Kidney (tissue), 14 donors: Measurements from ENCODE around the gene C3orf20. TPM values are rescaled to one million over a fixed set of nuclear protein-coding genes. Genes with fewer than 3 reads are reported as not detected.

Experiments used
- DNase-seq, 5 donors: peaks; one replicate each; pipeline ENCODE4 v3.0.0-alpha.2; 2013 to 2020
- FAIRE-seq: peaks from 2 replicates; lab custom pipeline; 2012; peaks lifted over from hg19 to GRCh38; lab: Jason Lieb, UNC
- H3K27ac ChIP-seq, 2 donors: one replicate each; pipeline ENCODE4 v1.7.0; 2013; ENCODE audit warnings: low read depth in 2 of 2, low read length in 2 of 2, inconsistent platforms in 1 of 2
- H3K27me3 ChIP-seq: one replicate; pipeline ENCODE4 v1.7.1; 2013; ENCODE audit warnings: low read length, inconsistent platforms; ENCODE audit not compliant: control insufficient read depth, insufficient read depth
- H3K36me3 ChIP-seq, 3 donors: one replicate each; pipeline versions ENCODE4 v1.7.0 to v1.7.1; 2013; ENCODE audit warnings: low read length in 3 of 3, control low read depth in 1 of 3, inconsistent platforms in 1 of 3; ENCODE audit not compliant: insufficient read depth in 3 of 3, control insufficient read depth in 2 of 3
- H3K4me1 ChIP-seq, 3 donors: one replicate each; pipeline versions ENCODE4 v1.7.0 to v1.7.1; 2013; ENCODE audit warnings: low read length in 3 of 3, inconsistent platforms in 1 of 3, low read depth in 1 of 3; ENCODE audit not compliant: control insufficient read depth in 2 of 3, insufficient read depth in 2 of 3
- H3K4me3 ChIP-seq, 3 donors: one replicate each; pipeline versions ENCODE4 v1.7.0 to v1.8.1; 2013; ENCODE audit warnings: low read length in 3 of 3, control low read depth in 1 of 3, inconsistent platforms in 1 of 3
- H3K9ac ChIP-seq, 3 donors: one replicate each; pipeline versions ENCODE4 v1.7.0 to v1.7.1; 2013; ENCODE audit warnings: low read length in 3 of 3, control low read depth in 1 of 3, inconsistent platforms in 1 of 3
- H3K9me3 ChIP-seq, 3 donors: one replicate each; pipeline versions ENCODE4 v1.7.0 to v1.7.1; 2013; ENCODE audit warnings: low read length in 3 of 3, control low read depth in 1 of 3, inconsistent platforms in 1 of 3; ENCODE audit not compliant: control insufficient read depth in 2 of 3, insufficient read depth in 1 of 3
- intact Hi-C: fragments of 100-400 bp; cut with DNase I; formaldehyde crosslinking; loops from one replicate; pipeline ENCODE4 v1.11.1; 2022
- polyA plus RNA-seq: library from polyadenylated mRNA; stranded (reverse); fragments of 350-450 nt; fragmentation: Illumina TruSeq; extraction: RNeasy Lipid Tissue Mini Kit (QIAGEN cat#74804); gene quantifications from one replicate; pipeline ENCODE4 v1.2.3, GENCODE V29; 2014; ENCODE audit warnings: low read depth, low replicate concordance; ENCODE audit not compliant: insufficient read depth
- total RNA-seq: library from RNA; stranded (reverse); fragmentation: NEBNext Ultra II Directional; extraction: Animal tissue kit (Norgen Biotek cat#: 25700); gene quantifications from one replicate; pipeline ENCODE4 v1.2.1, GENCODE V29; 2021
- TF ChIP-seq, protein P1 (sequence below): IDR thresholded peaks from 3 replicates; pipeline ENCODE4 v1.5.1; 2012; ENCODE audit warnings: mild to moderate bottlenecking, moderate library complexity, borderline replicate concordance; ENCODE audit not compliant: insufficient read depth; ENCODE audit errors: extremely low read depth
- donor health status: control.
- donor health status: control.
- donor health status: control.
- donor health status: control.
- donor health status: control.
- donor health status: DM: yes; HTN: yes; CAD: no.
- donor health status: Normal renal cell carcinoma (clear cell type).

C3orf20 gene
- total and polyA plus RNA-seq, 2 donors from 2014 or later: 0.16 TPM; not detected in 1

DNA sequence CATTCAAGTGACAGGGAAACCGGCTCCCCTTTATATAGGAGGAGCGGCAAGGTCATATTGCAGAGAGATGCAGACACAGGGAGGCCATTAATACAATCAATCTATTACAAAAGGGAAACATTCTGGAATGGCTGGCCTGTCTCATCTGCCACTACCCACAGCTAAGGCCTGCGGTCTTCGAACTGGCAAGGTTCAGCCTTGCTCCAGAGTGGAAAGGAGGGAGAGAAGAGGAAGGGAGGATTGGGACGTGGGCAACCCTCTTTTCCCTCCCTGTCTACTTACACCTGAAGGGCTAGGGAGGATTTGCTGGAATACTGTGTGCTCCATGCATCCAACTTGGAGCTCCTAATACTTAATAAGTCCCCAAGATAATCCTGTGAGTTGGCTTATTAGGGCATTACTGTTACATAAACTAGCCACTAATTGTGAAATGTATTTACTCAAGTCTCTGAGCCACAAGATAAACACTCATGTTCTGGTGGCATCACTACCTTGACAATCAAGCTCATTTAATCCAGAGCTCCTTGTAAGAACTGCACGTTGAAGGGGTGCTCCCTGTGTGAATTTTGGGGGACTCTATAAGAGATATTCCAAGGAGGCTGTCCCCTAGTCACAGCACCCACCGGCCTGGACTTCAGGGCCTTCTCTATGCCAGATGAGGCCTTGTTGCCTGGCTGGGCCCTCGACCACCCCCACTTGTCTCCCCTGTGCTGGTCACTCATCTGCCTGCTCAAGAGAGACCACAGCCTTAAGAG is 43.1 kb upstream of the C3orf20 start:
- no peak for DNase-seq
- Histone ChIP-seq H3K9me3 (no peaks in the 10 kb centered on the region), H3K9ac (no peak overlapping the region), H3K36me3 (no peaks in the 10 kb centered on the region), H3K27ac (no peak overlapping the region), H3K27me3 (no peaks in the 10 kb centered on the region), H3K4me1 (no peaks in the 10 kb centered on the region), H3K4me3 (no peak overlapping the region)
- intact Hi-C loops: loop anchor here (10.0 kb wide), 1 partner anchor 117 kb away; no protein-coding TSS in a partner anchor
- TF ChIP-seq, protein P1, sequence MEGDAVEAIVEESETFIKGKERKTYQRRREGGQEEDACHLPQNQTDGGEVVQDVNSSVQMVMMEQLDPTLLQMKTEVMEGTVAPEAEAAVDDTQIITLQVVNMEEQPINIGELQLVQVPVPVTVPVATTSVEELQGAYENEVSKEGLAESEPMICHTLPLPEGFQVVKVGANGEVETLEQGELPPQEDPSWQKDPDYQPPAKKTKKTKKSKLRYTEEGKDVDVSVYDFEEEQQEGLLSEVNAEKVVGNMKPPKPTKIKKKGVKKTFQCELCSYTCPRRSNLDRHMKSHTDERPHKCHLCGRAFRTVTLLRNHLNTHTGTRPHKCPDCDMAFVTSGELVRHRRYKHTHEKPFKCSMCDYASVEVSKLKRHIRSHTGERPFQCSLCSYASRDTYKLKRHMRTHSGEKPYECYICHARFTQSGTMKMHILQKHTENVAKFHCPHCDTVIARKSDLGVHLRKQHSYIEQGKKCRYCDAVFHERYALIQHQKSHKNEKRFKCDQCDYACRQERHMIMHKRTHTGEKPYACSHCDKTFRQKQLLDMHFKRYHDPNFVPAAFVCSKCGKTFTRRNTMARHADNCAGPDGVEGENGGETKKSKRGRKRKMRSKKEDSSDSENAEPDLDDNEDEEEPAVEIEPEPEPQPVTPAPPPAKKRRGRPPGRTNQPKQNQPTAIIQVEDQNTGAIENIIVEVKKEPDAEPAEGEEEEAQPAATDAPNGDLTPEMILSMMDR: no peak
- no peak for FAIRE-seq

GRCh38 chr3:14632442-14632930 is 42.5 kb upstream of the C3orf20 start:
- H3K4me3 ChIP-seq: no peak overlapping the region
- H3K9me3 ChIP-seq: no peaks in the 10 kb centered on the region
- H3K27me3 ChIP-seq: no peaks in the 10 kb centered on the region
- no peak overlapping the region for H3K27ac ChIP-seq
- H3K36me3 ChIP-seq: no peaks in the 10 kb centered on the region
- TF ChIP-seq, protein P1: no peak
- FAIRE-seq (no peak), DNase-seq (no peak)
- no peak overlapping the region for H3K9ac ChIP-seq
- no peaks in the 10 kb centered on the region for H3K4me1 ChIP-seq
- intact Hi-C loops: loop anchor here (10.0 kb wide), 1 partner anchor 118 kb away; no protein-coding TSS in a partner anchor

DNA sequence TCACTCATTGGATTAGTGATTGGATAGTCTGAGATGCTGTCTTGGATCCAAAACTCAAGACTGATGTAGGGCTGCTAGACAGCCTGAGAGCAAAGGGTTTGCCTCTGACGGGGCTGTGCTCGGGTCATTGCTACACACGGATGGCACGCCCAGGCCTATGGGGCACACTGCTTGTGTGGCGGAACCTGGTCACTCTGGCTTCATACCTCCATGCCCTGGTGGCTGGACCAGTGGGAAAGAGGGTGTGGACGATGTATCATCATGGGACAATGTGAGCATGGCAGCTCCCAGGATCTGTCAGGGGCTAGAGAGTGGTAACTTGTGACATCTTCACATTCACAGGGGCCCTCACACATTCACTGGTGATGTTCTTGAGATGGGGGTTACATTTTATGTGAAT is 41.5 kb upstream of the C3orf20 start:
- TF ChIP-seq, protein P1: no peak
- Histone ChIP-seq H3K27ac (no peak overlapping the region), H3K4me3 (no peak overlapping the region), H3K9me3 (no peaks in the 10 kb centered on the region), H3K36me3 (no peaks in the 10 kb centered on the region), H3K4me1 (no peaks in the 10 kb centered on the region), H3K27me3 (no peaks in the 10 kb centered on the region), H3K9ac (no peak overlapping the region)
- DNase-seq (no peak), FAIRE-seq (no peak)
- intact Hi-C loops: loop anchor here (10.0 kb wide), 1 partner anchor 119 kb away; no protein-coding TSS in a partner anchor
